IPS DF 4.7 (cell line): ENCODE results near the gene PCDHA9.

Experiments
- DNase-seq: peaks from one replicate; pipeline ENCODE4 v3.0.0-alpha.2; 2013; ENCODE audit warnings: low spot score; ENCODE audit errors: extremely low read depth

PCDHA9 gene

GRCh38 chr5:140877262-140877581 lies 29.0 kb downstream of the PCDHA9 start:
- no peak for DNase-seq

- no peak for DNase-seq
These were observed 33.9 kb downstream of the PCDHA9 start, which contains the start of gene PCDHA13 for GRCh38 chr5:140881889-140882590. PCDHA13 (plus strand) TSS chr5:140882124; CDS start chr5:140882269, 145 bp downstream.

GRCh38 chr5:140882591-140882899 lies 34.4 kb downstream of the PCDHA9 start:
- peak; percentile 41 for DNase-seq

- DNase-seq = no peak
These were observed 35.2 kb downstream of the PCDHA9 start for GRCh38 chr5:140883373-140883772.

DNA sequence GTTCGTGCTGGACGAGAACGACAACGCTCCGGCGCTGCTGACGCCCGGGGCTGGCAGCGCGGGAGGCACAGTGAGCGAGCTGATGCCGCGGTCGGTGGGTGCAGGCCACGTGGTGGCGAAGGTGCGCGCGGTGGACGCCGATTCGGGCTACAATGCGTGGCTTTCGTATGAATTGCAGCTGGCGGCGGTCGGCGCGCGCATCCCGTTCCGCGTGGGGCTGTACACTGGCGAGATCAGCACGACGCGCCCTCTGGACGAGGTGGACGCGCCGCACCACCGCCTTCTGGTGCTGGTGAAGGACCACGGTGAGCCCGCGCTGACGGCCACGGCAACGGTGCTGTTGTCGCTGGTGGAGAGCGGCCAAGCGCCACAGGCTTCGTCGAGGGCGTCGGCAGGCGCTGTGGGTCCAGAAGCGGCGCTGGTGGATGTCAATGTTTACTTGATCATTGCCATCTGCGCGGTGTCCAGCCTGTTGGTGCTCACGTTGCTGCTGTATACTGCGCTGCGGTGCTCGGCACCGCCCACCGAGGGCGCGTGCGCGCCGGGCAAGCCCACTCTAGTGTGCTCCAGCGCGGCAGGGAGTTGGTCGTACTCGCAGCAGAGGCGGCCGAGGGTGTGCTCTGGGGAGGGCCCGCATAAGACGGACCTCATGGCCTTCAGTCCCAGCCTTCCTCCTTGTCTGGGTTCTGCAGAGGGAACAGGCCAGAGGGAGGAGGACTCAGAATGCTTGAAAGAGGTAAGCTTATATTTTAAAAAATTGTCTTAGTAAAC lies 35.9 kb downstream of the PCDHA9 start:
- no peak for DNase-seq
